Measurements from ENCODE around the gene HMGCR.
A peak's percentile ranks its signal among the peaks of the same experiment; 100 is the strongest.
"Not testable (repeated sequence)": the region's sequence is repeated elsewhere in the genome, so short reads cannot be mapped to it uniquely, and the experiment has no call there.

Gene HMGCR
- total RNA-seq = 60.8 reads per million, percentile 72 among the genes with 10 or more reads in this experiment

DNA sequence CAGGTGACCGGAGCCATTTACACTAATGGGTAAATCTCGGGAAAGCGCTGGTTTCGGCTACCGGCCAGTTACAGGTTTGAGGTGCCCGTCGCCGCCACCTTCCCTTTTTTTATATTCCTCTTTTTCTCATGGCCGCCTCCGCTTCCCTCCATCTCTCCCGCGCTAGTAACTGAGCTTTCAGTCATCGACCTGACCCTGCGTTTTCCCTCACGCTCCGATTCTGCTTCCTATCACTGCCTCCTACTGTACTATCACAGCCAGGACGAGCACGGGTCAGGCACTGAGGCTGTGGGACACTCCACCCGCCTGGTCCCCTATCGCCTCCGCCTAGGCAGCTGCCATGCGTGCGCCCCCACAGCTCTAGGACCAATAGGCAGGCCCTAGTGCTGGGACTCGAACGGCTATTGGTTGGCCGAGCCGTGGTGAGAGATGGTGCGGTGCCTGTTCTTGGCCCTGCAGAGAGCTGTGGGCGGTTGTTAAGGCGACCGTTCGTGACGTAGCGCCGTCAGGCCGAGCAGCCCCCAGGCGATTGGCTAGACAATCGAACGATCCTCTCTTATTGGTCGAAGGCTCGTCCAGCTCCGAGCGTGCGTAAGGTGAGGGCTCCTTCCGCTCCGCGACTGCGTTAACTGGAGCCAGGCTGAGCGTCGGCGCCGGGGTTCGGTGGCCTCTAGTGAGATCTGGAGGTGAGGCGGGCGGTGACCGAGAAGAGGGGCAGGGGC is at the start of gene HMGCR:
TSS of gene HMGCR (plus strand) at position 606 of the 722 bp plus-strand sequence. CDS start 5,386 bp downstream, outside the sequence.
- peak; percentile 97 for DNase-seq

DNA sequence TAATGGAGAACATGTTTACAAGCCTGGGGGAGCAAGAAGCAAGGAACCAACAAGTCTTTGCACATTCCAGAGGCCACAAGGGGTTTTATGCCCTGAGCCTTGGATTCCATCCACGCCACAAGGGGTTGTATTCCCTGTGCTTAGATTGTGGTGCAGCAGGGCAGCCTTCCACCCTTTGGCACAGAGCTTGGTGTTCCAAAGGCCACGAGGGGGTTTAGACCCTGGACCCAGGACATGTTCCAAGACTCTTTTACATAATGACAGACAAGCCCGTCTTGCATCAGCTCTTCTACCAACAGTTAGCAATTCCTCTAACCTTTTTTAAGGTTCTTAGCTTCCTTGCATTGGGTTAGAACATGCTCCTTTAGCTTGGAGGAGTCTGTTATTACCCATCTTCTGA is 45.2 kb upstream of the HMGCR start:
- DNase-seq = not testable (repeated sequence)

GRCh38 chr5:75300084-75300483 is 36.9 kb upstream of the HMGCR start:
- no peak for DNase-seq

DNA sequence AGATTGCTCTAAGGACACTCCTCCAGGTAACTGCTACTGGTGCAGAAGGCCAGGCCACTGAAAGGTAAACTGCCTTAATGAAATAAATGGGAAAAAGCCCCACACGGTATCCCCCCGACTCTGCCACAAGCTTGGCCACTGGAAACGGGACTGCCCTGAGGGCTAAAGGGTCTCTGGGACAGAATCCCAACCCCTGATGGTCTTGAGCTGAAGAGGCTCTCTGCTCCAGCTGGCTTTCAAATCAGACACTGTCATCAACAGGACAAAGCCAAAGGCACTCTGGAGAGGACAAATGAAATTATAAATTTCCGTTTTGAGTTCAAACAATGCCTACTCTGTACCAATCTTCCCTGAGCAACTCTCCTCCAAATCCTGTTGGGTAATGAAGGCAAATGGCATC is 33.6 kb upstream of the HMGCR start:
- DNase-seq = no peak

- not testable (repeated sequence) for DNase-seq
These were observed 32.5 kb upstream of the HMGCR start for GRCh38 chr5:75304486-75304885.

DNA sequence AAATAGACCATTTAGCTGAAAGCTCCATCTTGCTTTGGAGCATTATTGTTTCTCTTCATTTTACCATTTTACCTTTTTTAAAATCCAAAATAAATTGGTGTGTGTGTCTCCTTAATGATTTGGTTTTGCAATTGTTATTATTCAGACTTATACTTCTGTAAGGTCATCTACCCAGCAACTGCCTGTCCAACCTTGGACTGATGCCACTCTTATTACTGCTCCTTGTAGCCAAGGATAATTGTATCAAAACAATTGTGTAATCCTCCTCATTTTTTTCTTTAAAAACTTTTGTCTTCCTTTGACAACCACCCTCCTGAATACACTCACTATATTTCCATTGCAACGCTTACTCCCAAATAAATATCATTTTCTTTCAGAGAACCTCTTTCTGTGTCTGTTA is 30.3 kb upstream of the HMGCR start:
- DNase-seq = no peak

DNA sequence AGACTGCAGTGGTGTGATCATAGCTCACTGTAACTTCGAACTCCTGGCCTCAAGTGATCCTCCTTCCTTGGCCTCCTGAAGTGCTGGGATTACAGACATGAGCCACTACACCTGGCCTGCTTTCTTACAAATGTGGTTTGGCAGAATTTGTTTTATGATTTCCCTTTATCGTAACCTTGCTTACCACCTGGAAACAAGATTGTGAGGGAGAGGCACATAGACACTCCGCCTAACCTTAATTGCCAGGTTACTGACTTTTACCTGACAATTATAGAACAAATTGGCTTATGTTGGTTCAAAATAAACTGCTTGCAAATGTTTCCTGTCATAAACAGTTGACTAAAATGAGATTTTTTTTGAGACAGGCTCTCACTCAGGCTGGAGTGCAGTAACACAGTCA is 26.8 kb upstream of the HMGCR start:
- no peak for DNase-seq

GRCh38 chr5:75319148-75319547 is 17.9 kb upstream of the HMGCR start:
- not testable (repeated sequence) for DNase-seq

DNA sequence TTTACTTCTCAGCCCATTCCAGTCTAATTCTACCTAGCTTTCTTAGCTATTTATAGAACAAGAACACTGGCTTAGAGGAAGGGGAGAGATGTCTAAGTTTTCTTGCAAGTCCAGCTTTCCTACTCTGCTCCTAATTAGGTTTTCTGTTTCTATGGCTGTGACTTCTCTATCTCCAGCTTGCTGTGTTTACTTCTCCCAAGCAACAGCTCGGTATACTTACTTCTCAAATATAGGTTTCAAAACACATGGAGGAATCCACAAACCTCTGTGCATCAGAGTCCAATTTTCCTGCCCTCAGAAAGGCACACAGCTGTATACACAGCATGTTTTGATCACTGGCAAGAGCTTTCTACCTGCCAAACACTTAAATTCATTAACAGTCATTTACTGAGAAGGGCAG is 17.4 kb upstream of the HMGCR start:
- DNase-seq = no peak

DNA sequence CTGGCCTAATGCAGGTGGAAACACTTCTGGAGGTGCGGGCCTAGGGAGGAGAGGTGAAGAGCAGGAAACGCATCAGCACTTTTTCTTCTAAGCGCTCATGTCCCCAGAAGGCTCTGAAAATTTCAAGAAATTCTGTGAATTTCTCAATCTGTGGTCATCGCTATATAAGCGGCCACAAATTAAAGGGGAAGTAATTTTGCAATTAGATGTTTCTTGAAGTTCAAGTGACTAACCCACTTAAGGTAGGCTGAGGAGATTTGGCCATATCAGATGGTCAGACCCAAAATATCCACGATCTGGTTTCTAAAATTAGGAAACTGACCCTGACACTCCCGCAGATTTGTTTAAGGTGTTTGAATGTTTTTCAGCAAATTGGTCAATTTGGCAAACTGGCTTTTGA is 16.6 kb upstream of the HMGCR start:
- DNase-seq = no peak

DNA sequence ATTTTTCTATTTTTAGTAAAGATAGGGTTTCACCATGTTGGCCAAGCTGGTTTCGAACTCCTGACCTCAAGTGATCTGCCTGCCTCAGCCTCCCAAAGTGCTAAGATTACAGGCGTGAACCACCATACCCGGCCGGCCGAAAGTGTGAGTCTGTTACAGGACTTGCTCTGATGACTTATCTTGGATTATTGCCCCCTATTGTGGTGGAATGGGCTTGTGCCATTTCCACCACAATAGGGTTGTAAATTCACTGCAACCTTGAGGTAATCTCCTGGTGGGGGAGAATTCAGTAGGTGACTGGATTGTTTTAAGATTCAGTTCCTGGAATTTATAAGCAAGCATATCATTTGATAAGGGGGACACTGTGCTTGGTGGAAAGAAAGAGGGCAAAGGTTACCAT is 15.0 kb upstream of the HMGCR start:
- no peak for DNase-seq

- DNase-seq = no peak
These were observed 12.2 kb upstream of the HMGCR start for GRCh38 chr5:75324791-75325190.

DNA sequence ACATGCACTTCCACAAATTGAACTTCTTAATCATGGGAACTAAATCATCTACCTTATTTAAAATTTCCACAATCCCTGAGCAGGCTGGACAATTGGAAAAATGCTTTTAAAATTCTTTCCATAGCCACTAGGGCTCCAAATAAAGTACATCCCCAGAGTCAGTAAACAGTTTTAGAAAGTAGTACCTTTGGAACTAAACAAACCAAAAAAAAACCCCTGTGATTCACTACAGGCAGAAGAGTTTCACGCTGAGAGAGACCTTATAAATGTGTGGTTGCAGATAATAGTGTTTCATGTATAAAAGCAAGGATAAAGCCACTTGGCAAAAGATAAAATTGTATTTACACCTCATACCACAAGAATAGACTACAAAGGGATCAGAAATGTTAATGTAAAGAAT is 11.8 kb upstream of the HMGCR start:
- no peak for DNase-seq

DNA sequence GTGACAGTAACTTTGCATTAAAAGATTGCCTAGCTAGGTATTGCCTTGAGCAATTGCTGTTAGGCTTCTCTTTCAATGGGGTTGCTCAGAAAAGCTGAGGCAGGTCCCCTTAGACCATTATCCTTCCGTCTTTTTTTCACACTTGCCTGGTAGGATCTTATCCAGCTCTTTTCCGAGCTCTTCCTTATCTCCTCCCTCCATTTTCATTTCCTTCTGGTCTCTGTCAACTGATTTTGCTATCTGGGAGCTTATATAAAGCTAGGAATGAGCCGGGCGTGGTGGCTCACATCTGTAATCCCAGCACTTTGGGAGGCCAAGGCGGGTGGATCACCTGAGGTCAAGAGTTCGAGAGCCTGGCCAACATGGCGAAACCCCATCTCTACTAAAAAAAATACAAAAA is 6.6 kb upstream of the HMGCR start:
- no peak for DNase-seq

- no peak for DNase-seq
These were observed 5.6 kb upstream of the HMGCR start for GRCh38 chr5:75331095-75332090.

- DNase-seq = not testable (repeated sequence)
These were observed 3.3 kb upstream of the HMGCR start for GRCh38 chr5:75333759-75334158.

DNA sequence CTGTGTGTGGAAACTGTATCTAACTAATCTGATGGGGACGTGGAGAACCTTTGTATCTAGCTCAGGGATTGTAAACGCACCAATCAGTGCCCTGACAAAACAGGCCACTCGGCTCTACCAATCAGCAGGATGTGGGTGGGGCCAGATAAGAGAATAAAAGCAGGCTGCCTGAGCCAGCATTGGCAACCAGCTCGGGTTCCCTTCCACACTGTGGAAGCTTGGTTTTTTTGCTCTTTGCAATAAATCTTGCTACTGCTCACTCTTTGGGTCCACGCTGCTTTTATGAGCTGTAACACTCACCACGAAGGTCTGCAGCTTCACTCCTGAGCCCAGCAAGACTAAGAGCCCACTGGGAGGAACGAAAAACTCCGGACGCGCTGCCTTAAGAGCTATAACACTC is 2.6 kb upstream of the HMGCR start:
- not testable (repeated sequence) for DNase-seq

DNA sequence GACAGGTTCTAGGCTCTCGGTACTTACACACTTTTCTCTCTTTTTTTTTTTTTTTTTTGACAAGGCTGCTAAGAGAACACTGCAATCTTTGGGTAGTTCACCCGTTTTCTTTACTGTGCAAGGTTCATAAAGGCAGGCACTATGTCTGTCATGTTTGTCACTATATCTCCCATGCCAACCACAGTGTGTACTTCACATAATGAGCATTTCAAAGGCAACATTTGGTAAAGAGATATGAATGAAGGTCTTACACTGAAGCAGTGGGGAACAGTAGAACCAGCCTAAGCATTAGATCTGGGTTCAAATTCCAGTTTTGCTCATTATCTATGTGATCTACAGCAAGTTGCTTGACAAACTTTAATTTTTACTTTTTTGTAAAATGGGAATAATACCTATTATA is 1.5 kb upstream of the HMGCR start:
- no peak for DNase-seq

GRCh38 chr5:75335952-75336614 is 937 bp upstream of the HMGCR start:
- no peak for DNase-seq

DNA sequence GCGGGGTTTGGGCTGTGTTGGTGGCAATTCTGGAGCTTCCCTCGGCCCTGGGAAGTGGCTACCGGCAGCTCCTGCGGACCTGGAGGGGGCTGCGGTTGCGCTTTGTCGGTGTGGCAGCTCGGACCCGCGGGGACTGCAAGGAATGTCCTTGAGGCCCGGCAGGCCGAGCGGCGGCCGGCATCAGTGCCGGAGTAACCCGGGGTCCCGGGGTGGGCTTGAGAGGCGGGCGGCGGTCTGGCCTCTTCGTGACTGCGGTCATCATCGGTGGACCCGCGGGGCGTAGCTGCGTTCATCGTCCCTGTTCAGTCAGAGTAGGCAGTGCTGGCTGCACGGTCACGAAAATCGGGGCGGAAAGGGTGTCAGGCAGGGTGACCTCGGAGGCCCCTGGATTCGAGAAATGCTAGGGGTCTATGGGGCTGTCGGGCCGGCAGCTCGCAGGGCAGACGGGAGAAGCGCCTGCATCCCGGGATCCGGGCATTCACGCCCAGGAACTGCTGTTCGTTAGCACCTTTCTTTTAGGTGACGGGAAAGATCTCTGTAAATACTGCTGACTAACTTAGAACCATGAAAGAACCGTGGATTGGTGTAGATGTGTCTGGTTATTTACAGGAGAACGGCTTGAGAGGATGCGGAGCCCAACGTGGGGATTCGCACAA is 474 bp downstream of the HMGCR start:
- DNase-seq = no peak

- DNase-seq = no peak
These were observed 1.4 kb downstream of the HMGCR start for GRCh38 chr5:75338408-75338807.

- DNase-seq = no peak
These were observed 3.9 kb downstream of the HMGCR start for GRCh38 chr5:75340714-75341478.

All from effector CD4-positive, alpha-beta T cell (primary cell).